ENCODE measurements around the gene CASP12. TPM values are rescaled to one million over a fixed set of nuclear protein-coding genes. Genes with fewer than 3 reads are reported as not detected.

Gene CASP12
- not detected in 5 replicates for total RNA-seq (2022; extraction: Qiagen RNA extraction; ENCODE audit: low read depth)

GRCh38 chr11:104897891-104898684 is at the start of gene CASP12:
TSS of gene CASP12 (minus strand) at chr11:104898460.

Other genes starting within 250 kb of the CASP12 start
- 5.0 to 9.0 TPM (median 6.1 TPM) in 5 replicates for gene CASP4, start 70.1 kb upstream of the CASP12 start, total RNA-seq (2022; extraction: Qiagen RNA extraction; ENCODE audit: low read depth)
- not detected in 5 replicates for gene CASP5, start 124.7 kb upstream of the CASP12 start, total RNA-seq (2022; extraction: Qiagen RNA extraction; ENCODE audit: low read depth)
- 0.16 to 0.46 TPM in 2 of 5 replicates, not detected in the others for gene CASP1, start 136.7 kb upstream of the CASP12 start, total RNA-seq (2022; extraction: Qiagen RNA extraction; ENCODE audit: low read depth)
- 0.18 TPM in 1 of 5 replicates, not detected in the others for gene CARD16, start 146.9 kb upstream of the CASP12 start, total RNA-seq (2022; extraction: Qiagen RNA extraction; ENCODE audit: low read depth)
- not detected in 5 replicates for gene CARD18, start 241.3 kb upstream of the CASP12 start, total RNA-seq (2022; extraction: Qiagen RNA extraction; ENCODE audit: low read depth)